ENCODE results near the gene GPC6.

The GPC6 gene

GRCh38 chr13:93377196-93377595 lies 150.6 kb downstream of the GPC6 start:
- TF ChIP-seq CTCF (IDR thresholded peaks at IDR 0.05; ENCODE audit: extremely low read depth, insufficient read depth, missing control alignments), result no peak
- in situ Hi-C loops (cut with MboI; ENCODE audit: low pct_unique_long_range_greater_than_20kb, low sequenced_read_pairs, unreplicated experiment), result no loop called here
- DNase-seq (ENCODE audit: low spot score), result no peak

GRCh38 chr13:93378184-93378583 lies 151.6 kb downstream of the GPC6 start:
- in situ Hi-C loops (cut with MboI; ENCODE audit: low pct_unique_long_range_greater_than_20kb, low sequenced_read_pairs, unreplicated experiment), result no loop called here
- TF ChIP-seq CTCF (IDR thresholded peaks at IDR 0.05; ENCODE audit: extremely low read depth, insufficient read depth, missing control alignments), result no peak
- DNase-seq (ENCODE audit: low spot score), result no peak

DNA sequence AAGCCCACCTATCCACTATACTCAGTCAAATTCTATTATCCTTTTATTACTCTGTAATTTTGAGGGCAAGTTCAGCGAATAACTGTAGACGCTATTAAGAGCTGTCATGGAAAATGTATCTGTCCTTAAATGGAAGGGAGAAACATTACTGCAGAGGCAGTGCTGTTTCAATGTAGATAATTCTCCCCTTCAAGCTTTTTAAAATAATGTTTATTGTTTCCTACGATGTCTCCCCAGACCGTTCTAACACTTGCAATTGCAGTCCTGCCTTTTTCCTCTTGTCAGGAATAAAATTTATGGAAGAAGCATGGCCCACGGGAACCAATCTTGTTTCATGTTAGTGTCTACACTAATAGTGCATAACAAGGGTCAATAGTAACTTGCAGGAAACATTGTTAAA lies 159.5 kb downstream of the GPC6 start:
- no peak for DNase-seq (ENCODE audit: low spot score)
- in situ Hi-C loops (cut with MboI; ENCODE audit: low pct_unique_long_range_greater_than_20kb, low sequenced_read_pairs, unreplicated experiment), result no loop called here
- TF ChIP-seq CTCF (IDR thresholded peaks at IDR 0.05; ENCODE audit: extremely low read depth, insufficient read depth, missing control alignments), result no peak

DNA sequence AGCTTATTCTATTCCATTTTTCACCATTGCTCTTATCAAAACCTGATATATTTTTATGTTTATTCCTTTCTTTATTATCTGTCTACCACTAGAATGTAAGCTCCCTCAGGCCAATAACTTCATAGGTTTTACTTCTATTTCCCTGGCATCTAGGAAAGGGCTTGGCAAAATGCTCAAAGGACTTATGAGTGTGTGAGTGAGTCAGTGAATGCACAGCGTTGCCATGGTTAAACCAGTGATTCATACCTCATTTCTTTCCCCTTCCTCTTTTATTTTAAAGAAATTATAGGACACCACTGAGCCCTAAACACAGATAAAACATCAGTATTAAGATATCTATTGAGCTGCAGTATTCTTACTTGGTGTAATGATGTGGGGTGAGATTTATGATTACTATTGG lies 162.1 kb downstream of the GPC6 start:
- in situ Hi-C loops (cut with MboI; ENCODE audit: low pct_unique_long_range_greater_than_20kb, low sequenced_read_pairs, unreplicated experiment), result no loop called here

DNA sequence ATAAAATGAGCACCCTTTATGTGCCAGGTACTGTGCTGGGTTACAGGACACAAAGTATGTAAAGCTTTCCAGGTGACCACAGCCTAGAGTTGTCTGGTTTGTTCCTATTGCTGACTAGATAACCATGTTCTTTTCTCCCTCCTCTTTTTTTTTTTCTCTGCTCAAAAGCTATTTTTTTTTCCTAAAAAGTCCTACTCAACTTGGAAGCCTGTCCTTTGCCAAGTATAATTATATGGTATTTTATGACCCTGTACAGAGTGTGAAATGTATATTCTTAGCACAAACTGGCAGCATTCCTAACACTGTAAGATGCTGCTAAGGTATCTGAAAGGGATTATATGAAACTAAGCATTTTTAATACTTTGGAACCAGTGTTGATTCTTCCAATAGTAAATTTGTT lies 171.0 kb downstream of the GPC6 start:
- in situ Hi-C loops (cut with MboI; ENCODE audit: low pct_unique_long_range_greater_than_20kb, low sequenced_read_pairs, unreplicated experiment), result no loop called here
- DNase-seq (ENCODE audit: low spot score), result no peak
- TF ChIP-seq CTCF (IDR thresholded peaks at IDR 0.05; ENCODE audit: extremely low read depth, insufficient read depth, missing control alignments), result no peak

More for the DNA sequence above, 162.1 kb downstream of the GPC6 start:
- DNase-seq (ENCODE audit: low spot score), result no peak
- TF ChIP-seq CTCF (IDR thresholded peaks at IDR 0.05; ENCODE audit: extremely low read depth, insufficient read depth, missing control alignments), result no peak

- TF ChIP-seq CTCF (IDR thresholded peaks at IDR 0.05; ENCODE audit: extremely low read depth, insufficient read depth, missing control alignments), result no peak
- DNase-seq (ENCODE audit: low spot score), result no peak
- in situ Hi-C loops (cut with MboI; ENCODE audit: low pct_unique_long_range_greater_than_20kb, low sequenced_read_pairs, unreplicated experiment), result no loop called here
Observed at GRCh38 chr13:93398167-93399035, 171.8 kb downstream of the GPC6 start.
